Measurements from ENCODE around the gene C1orf56. TPM values are rescaled to one million over a fixed set of nuclear protein-coding genes. Genes with fewer than 3 reads are reported as not detected.

Gene C1orf56, protein sequence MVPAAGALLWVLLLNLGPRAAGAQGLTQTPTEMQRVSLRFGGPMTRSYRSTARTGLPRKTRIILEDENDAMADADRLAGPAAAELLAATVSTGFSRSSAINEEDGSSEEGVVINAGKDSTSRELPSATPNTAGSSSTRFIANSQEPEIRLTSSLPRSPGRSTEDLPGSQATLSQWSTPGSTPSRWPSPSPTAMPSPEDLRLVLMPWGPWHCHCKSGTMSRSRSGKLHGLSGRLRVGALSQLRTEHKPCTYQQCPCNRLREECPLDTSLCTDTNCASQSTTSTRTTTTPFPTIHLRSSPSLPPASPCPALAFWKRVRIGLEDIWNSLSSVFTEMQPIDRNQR
- 2.0 and 3.0 TPM in 2 replicates for total RNA-seq

DNA sequence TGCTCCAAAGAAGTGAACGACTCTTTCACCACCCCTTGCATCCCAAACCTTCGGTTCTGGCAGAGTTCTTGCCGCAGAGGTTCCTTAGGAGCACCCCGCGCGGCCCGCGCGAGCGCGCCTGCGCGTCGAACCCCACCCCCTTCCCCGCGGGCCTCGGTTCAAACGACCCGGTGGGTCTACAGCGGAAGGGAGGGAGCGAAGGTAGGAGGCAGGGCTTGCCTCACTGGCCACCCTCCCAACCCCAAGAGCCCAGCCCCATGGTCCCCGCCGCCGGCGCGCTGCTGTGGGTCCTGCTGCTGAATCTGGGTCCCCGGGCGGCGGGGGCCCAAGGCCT lies at the start of gene C1orf56:
C1orf56 (plus strand) TSS at position 161 of the 334 bp plus-strand sequence; CDS start at position 258, 97 bp downstream.

DNA sequence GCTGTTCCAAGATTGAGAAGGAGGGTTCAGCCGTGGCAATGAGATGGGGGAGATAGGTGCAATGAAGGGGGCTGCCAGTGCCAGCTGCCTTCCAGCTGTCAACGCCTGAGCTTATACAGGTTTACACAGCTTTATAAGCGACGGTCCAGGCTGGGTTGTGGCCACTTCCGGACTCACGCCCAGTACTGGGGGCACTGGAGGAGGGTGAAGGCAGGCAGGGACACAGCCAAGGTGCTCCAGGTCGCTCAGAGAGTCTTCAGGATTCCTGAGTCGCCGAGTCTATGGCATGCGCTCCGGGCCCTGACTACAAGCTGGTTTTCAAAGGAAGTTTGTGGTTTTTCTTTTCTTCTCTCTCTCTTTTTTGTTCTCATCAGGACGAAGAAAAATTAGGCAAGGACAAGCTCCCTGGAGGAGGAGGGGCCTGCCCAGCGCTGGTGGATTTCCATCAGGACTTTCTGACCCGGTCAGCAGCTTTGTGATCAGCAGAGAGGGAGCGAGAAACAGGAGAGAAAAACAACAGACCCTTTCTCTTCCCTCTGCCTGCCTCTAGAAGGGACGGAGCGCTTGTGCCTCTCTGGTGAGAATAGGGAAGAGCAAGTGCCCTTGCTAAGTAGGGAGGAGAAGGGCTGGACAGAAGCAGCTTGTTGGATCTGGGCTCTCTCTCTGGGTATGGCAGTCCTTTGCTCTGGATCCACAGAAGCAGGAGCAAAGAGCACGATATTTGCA lies 41.1 kb upstream of the C1orf56 start, which contains the start of gene MINDY1:
MINDY1 (minus strand) TSS at position 576 of the 726 bp plus-strand sequence. CDS start 4,285 bp downstream, outside the sequence.

DNA sequence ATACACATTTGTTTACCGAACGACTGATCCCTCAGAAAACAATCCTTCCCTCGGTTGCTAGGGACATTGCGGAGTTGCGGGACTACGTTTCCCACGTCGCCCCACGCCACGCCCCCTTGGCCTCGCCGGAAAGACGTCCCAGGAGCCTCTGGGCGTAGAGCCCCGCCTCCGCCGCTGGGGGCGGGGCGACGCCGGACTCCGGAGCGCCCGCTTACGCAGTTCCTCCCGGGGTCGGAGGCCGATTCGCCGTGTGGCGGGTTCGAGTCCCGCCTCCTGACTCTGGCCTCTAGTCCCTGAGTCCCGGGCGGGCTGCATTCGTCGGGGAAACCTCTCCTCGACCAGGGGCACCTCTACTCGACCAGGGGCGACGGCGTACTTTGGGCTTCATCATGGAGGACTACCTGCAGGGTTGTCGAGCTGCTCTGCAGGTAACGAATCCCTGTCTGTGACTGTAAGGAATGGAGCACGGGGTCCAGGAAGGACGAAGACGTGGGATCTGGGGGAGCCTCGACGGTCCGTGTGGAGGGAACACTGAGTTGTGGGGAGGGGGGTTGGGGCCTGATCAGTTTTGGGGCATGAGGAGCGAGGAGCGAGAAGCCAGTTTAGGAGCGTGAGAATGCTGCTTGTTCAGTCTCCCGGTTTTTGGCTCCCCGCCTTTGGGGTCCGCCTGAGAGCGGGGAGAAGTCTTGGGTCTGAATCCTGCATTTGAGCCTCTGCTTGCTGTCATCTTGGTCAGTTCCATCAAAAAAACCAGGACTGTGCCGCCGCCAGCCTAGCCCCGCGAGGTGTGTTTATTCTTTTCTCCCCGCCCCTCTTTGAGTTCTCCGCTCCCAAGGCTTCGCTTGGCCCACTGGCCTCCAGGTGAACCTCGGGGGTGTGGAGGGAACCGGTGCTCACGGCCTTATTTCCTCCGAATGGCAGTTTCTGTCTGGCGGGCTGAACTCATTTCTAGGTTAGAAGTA lies 39.0 kb upstream of the C1orf56 start, which contains the start of gene PRUNE1:
PRUNE1 (plus strand) TSS at position 206 of the 962 bp plus-strand sequence; CDS start at position 390, 184 bp downstream.

DNA sequence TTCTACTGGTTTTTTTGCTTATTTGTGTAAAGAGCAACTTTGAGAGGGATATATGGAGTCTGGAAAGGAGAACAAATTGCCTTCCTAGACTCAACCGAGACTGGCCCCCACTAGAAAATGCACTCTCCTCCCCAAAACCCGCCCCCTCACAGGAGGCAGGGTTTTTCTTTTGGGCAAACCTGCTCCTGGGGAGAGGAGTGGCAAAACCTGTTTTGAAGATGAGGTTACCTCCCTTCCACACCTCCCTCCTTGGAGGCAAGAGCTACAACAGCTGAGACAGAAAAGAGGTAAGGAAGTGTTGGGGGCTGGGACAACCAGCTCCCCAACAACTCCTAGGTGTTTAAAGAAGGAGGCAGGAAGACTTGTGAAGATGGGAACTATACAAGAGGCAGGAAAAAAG lies 11.2 kb upstream of the C1orf56 start, which contains the start of gene BNIPL:
BNIPL (plus strand) TSS at position 231 of the 400 bp plus-strand sequence; CDS start at position 371, 140 bp downstream.

DNA sequence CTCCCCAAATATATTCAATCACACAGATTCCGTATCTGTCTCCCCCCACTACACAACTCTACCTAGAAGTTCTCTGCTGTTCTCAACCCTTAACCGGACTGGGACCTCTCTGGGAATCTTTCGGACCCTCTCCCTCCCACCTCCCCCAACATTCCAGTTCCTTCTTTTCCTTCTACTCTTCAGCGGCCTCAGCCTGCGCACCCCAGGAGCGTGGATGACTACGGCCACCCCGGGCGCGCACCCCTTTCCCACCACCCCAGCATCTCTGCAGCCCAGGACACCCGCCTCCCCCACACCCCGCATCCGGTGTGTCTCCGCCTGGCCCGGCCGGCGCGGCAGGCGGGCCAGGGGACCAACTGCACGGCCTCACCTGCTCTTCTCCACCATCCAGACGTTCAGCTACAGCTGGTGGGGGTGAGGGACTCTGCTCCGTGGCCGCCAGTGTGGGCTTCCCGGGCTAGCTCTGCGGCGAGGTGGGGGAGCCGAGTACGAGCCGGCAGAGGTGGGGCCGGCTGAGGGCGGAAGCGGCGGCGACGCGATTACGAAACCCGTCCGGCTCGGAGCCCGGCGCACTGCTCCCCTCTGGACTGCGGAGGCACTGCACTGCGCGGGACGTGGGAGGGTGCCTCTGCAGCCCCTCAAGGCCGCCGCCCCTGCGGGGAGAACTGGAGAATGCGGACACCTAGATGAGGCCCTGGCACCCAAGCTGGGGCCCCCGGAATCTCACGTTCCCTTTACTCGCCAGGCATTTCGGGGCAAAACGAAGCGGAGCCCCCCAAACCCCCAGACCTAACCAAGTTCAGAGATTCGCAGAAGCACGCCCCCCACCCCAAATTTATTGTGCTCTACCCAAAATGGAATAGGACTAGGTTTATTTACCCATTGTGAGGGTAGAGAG lies 11.8 kb downstream of the C1orf56 start, which contains the start of gene CDC42SE1:
CDC42SE1 (minus strand) TSS at position 514 of the 898 bp plus-strand sequence. CDS start 3,892 bp downstream, outside the sequence.

DNA sequence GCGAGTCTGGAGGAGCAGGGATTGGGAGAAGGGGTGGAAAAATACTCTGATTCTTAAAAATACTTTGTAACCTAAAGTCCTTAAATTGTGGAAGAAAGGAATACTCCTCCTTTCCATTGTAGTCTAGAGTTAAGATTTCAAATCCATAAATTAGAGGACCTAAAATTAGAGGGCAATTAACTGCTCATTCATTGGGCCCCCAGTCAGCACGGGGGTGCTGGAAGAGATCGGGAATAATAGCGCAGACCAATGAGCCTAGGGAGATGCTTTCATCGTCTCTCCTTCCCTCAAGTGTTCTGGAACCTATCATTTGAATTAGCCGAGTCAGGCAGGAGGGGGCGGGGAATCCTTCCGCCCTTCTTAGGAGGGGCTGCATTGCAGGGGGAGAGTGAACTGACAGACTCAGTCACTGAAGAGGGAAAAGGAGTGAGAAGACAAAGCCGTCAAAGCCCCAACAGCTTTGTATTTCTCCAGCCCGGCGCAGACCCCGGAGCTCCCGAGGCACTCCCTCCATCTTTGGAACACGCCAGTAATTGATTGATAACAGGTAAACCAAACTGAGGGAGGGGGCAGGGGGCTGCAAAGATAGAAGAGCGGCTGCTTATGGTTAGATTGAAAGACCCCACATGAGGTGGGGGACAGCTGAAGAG lies 12.6 kb downstream of the C1orf56 start, which contains the start of gene MLLT11:
MLLT11 (plus strand) TSS at position 391 of the 650 bp plus-strand sequence. CDS start 6,828 bp downstream, outside the sequence.

DNA sequence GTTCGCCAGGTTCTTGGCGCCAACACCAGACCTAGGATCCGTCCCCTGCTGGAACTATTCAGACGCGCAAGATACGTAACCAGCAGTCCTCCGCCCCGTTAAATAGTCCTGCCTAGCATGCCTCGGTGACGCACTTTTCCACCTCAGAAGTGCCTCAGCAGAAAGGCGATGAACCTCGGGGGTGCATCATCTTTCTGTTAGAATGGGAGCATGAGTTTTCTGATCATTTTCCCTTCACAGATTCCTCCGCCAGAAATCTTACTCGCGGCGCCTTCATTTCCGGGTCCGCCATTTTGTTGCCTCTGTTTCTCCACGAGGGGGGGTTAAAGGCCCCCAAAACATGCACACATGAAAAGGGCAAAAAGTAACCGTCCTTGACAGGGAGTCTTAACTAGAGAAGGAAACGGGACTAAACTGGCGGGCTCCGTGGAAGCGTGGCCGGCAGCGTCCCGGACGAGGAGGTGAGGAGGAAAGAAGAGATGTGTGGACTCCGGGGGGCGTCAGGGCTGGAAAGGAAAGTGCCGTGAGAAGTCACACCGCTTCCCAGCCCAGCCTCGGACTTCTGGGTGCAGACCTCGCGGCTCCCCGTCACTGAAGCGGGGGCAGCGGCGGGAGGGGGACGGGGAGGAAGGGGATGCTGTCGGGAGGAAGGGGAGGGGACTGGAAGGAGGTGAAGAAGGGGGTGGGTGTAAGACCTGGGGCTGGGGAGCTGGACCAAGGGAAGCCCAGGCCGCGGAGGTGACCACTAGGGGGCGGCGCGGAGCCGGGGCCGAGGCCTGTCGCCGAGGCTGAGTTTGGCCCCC lies 23.1 kb downstream of the C1orf56 start, which contains the start of gene GABPB2:
GABPB2 (plus strand) TSS at position 288 of the 803 bp plus-strand sequence. CDS start 17,429 bp downstream, outside the sequence.

Other genes starting within 250 kb of the C1orf56 start
- gene CTSK, start 239.5 kb upstream of the C1orf56 start, total RNA-seq: 2.0 and 8.2 TPM in 2 replicates
- gene ARNT, start 171.2 kb upstream of the C1orf56 start, total RNA-seq: 15.0 and 27.9 TPM in 2 replicates
- not detected in 2 replicates for gene CTXND2, start 160.6 kb upstream of the C1orf56 start, total RNA-seq
- 20.9 and 30.4 TPM in 2 replicates for gene SETDB1, start 121.4 kb upstream of the C1orf56 start, total RNA-seq
- gene CERS2, start 72.9 kb upstream of the C1orf56 start, total RNA-seq: 146 and 174 TPM in 2 replicates
- 0.33 and 1.3 TPM in 2 replicates for gene ANXA9, start 65.5 kb upstream of the C1orf56 start, total RNA-seq
- gene MINDY1, start 40.8 kb upstream of the C1orf56 start, total RNA-seq: 12.1 and 27.3 TPM in 2 replicates
- 17.8 and 21.6 TPM in 2 replicates for gene PRUNE1, start 39.3 kb upstream of the C1orf56 start, total RNA-seq
- gene BNIPL, start 11.2 kb upstream of the C1orf56 start, total RNA-seq: 0.33 TPM in 1 of 2 replicates, not detected in the other
- 47.5 and 47.9 TPM in 2 replicates for gene CDC42SE1, start 11.9 kb downstream of the C1orf56 start, total RNA-seq
- 10.9 and 23.8 TPM in 2 replicates for gene MLLT11, start 12.6 kb downstream of the C1orf56 start, total RNA-seq
- 2.8 and 3.4 TPM in 2 replicates for gene GABPB2, start 23.0 kb downstream of the C1orf56 start, total RNA-seq
- 5.4 and 8.0 TPM in 2 replicates for gene SEMA6C, start 98.9 kb downstream of the C1orf56 start, total RNA-seq
- gene TNFAIP8L2, start 108.9 kb downstream of the C1orf56 start, total RNA-seq: not detected in 2 replicates
- 5.2 and 7.1 TPM in 2 replicates for gene LYSMD1, start 118.2 kb downstream of the C1orf56 start, total RNA-seq
- 44.0 and 51.2 TPM in 2 replicates for gene SCNM1, start 118.4 kb downstream of the C1orf56 start, total RNA-seq
- gene TMOD4, start 128.2 kb downstream of the C1orf56 start, total RNA-seq: 0.63 TPM in 1 of 2 replicates, not detected in the other
- gene VPS72, start 142.4 kb downstream of the C1orf56 start, total RNA-seq: 45.8 and 54.4 TPM in 2 replicates
- 51.7 and 62.7 TPM in 2 replicates for gene PIP5K1A, start 150.8 kb downstream of the C1orf56 start, total RNA-seq
- 131 and 152 TPM in 2 replicates for gene PSMD4, start 207.0 kb downstream of the C1orf56 start, total RNA-seq
- 17.4 and 25.1 TPM in 2 replicates for gene ZNF687, start 234.5 kb downstream of the C1orf56 start, total RNA-seq

All from mesangial cell (primary cell).